Left lung (tissue), 10 donors: ENCODE results near the gene LMBR1. TPM values are rescaled to one million over a fixed set of nuclear protein-coding genes. Genes with fewer than 3 reads are reported as not detected.
A peak's percentile ranks its signal among the peaks of the same experiment; 100 is the strongest.
"Not testable (repeated sequence)": the region's sequence is repeated elsewhere in the genome, so short reads cannot be mapped to it uniquely, and the experiment has no call there.

ENCODE experiments used
- ATAC-seq: fragments of 200-7000 bp; cut with Tn5 transposase; one replicate; pipeline ENCODE4 v1.9.1; 2020; ENCODE audit warnings: moderate library complexity
- DNase-seq, 4 donors: peaks; one replicate each; pipeline ENCODE4 v3.0.0-alpha.2; 2013 to 2020
- H3K27ac ChIP-seq, 2 donors: fragments of 200-600 bp; sonication (generic) in 1 of 2; one replicate each; pipeline versions ENCODE4 v1.5.0 to v1.8.0; 2020 to 2021
- H3K27me3 ChIP-seq, 2 donors: fragments of 200-600 bp; sonication (generic) in 1 of 2; one replicate each; pipeline versions ENCODE4 v1.5.0 to v1.8.0; 2020 to 2021
- H3K36me3 ChIP-seq, 2 donors: fragments of 200-600 bp; sonication (generic) in 1 of 2; one replicate each; pipeline versions ENCODE4 v1.5.0 to v1.8.0; 2020 to 2021
- H3K4me1 ChIP-seq, 2 donors: fragments of 200-600 bp; one replicate each; pipeline ENCODE4 v1.8.0; 2021
- H3K4me3 ChIP-seq, 2 donors: fragments of 200-600 bp; sonication (generic) in 1 of 2; one replicate each; pipeline versions ENCODE4 v1.5.0 to v1.8.0; 2020 to 2021; ENCODE audit warnings: mild to moderate bottlenecking in 1 of 2
- H3K9me3 ChIP-seq, 2 donors: fragments of 200-600 bp; sonication (generic) in 1 of 2; one replicate each; pipeline versions ENCODE4 v1.5.0 to v1.8.0; 2020 to 2021
- CTCF ChIP-seq, 2 donors: fragments of 200-600 bp; sonication (generic) in 1 of 2; IDR thresholded peaks; one replicate each; pipeline versions ENCODE4 v1.5.0 to v1.8.0; 2021; ENCODE audit warnings: antibody characterized with exemption in 2 of 2
- intact Hi-C, 2 donors: fragments of 100-400 bp; cut with DNase I; formaldehyde crosslinking; loops; one replicate each; pipeline versions ENCODE4 v1.11.2 to v1.14.2; 2022
- polyA plus RNA-seq, 6 donors: library from polyadenylated mRNA; unstranded; fragments of 120-200 nt; gene quantifications; one replicate each; pipeline ENCODE4 v1.2.1, GENCODE V29; 2013; ENCODE audit not compliant: insufficient read length in 6 of 6
- total RNA-seq, 2 donors: library from RNA; stranded (reverse); fragmentation: NEBNext Ultra II Directional; extraction: Animal tissue kit (Norgen Biotek cat#: 25700); gene quantifications; one replicate each; pipeline ENCODE4 v1.2.1, GENCODE V29; 2021
- donor health status: DM: no; HTN: yes; CAD: no.
- donor health status: DM: no; HTN: no; CAD: no.

Gene LMBR1
- total and polyA plus RNA-seq, 8 donors = 54.7 to 71.1 (median 63.9) TPM

- Histone ChIP-seq H3K4me1 (no peaks in the 10 kb centered on the region), H3K27ac (no peak overlapping the region), H3K36me3 (peaks cover 0 to 10% of the 10 kb centered on the region in 2 donors), H3K4me3 (no peak overlapping the region), H3K9me3 (no peaks in the 10 kb centered on the region), H3K27me3 (no peaks in the 10 kb centered on the region)
- ATAC-seq (no peak), DNase-seq (no peak)
- no peak for TF ChIP-seq CTCF (IDR thresholded peaks at IDR 0.05)
- intact Hi-C loops = loop anchor here in 1 of 2 donors (10.0 kb wide), 1 partner anchor 1023 kb away; no protein-coding TSS in a partner anchor
Measured at GRCh38 chr7:156818133-156818532, 74.8 kb downstream of the LMBR1 start.

GRCh38 chr7:156816943-156817572 is 75.9 kb downstream of the LMBR1 start:
- ATAC-seq = peak; percentile 33
- H3K4me3 ChIP-seq = no peak overlapping the region
- H3K9me3 ChIP-seq = no peaks in the 10 kb centered on the region
- peaks cover 0 to 10% of the 10 kb centered on the region in 2 donors for H3K36me3 ChIP-seq
- intact Hi-C loops = loop anchor here in 1 of 2 donors (10.0 kb wide), 1 partner anchor 1022 kb away; no protein-coding TSS in a partner anchor
- peak in 1 of 2 donors; percentile 39 for TF ChIP-seq CTCF (IDR thresholded peaks at IDR 0.05)
- H3K27me3 ChIP-seq = no peaks in the 10 kb centered on the region
- peak in 1 of 4 donors; percentile 13 for DNase-seq
- no peak overlapping the region for H3K27ac ChIP-seq
- H3K4me1 ChIP-seq = no peaks in the 10 kb centered on the region

- DNase-seq (no peak), ATAC-seq (no peak)
- Histone ChIP-seq H3K27ac (no peak overlapping the region), H3K4me3 (no peak overlapping the region), H3K36me3 (peaks cover 0 to 6% of the 10 kb centered on the region in 2 donors), H3K27me3 (no peaks in the 10 kb centered on the region), H3K4me1 (no peaks in the 10 kb centered on the region), H3K9me3 (no peaks in the 10 kb centered on the region)
- intact Hi-C loops = loop anchor here in 1 of 2 donors (10.0 kb wide), 1 partner anchor 1017 kb away; no protein-coding TSS in a partner anchor
- no peak for TF ChIP-seq CTCF (IDR thresholded peaks at IDR 0.05)
Measured at GRCh38 chr7:156811706-156812105, 81.3 kb downstream of the LMBR1 start.

GRCh38 chr7:156803656-156804055 is 89.3 kb downstream of the LMBR1 start:
- H3K27me3 ChIP-seq, H3K9me3 ChIP-seq, DNase-seq, ATAC-seq, intact Hi-C loops, H3K27ac ChIP-seq, H3K4me3 ChIP-seq, H3K36me3 ChIP-seq, H3K4me1 ChIP-seq: not testable (repeated sequence)

- no peak for ATAC-seq
Measured at GRCh38 chr7:156802214-156802613, 90.8 kb downstream of the LMBR1 start.

More at GRCh38 chr7:156802214-156802613, 90.8 kb downstream of the LMBR1 start:
- no peak for TF ChIP-seq CTCF (IDR thresholded peaks at IDR 0.05)
- H3K4me1 ChIP-seq = no peaks in the 10 kb centered on the region
- H3K4me3 ChIP-seq = no peak overlapping the region
- peaks cover 0 to 8% of the 10 kb centered on the region in 2 donors for H3K36me3 ChIP-seq
- H3K9me3 ChIP-seq = no peaks in the 10 kb centered on the region
- intact Hi-C loops = no loop called here
- no peaks in the 10 kb centered on the region for H3K27me3 ChIP-seq
- DNase-seq = no peak
- no peak overlapping the region for H3K27ac ChIP-seq
